Fibroblast of gingiva (primary cell): ENCODE results near the gene GRK5.
"Not testable (repeated sequence)": the region's sequence is repeated elsewhere in the genome, so short reads cannot be mapped to it uniquely, and the experiment has no call there.

Experiments used
- DNase-seq: peaks from one replicate; pipeline ENCODE4 v3.0.0-alpha.2; 2011; ENCODE audit warnings: low read depth

The GRK5 gene

DNA sequence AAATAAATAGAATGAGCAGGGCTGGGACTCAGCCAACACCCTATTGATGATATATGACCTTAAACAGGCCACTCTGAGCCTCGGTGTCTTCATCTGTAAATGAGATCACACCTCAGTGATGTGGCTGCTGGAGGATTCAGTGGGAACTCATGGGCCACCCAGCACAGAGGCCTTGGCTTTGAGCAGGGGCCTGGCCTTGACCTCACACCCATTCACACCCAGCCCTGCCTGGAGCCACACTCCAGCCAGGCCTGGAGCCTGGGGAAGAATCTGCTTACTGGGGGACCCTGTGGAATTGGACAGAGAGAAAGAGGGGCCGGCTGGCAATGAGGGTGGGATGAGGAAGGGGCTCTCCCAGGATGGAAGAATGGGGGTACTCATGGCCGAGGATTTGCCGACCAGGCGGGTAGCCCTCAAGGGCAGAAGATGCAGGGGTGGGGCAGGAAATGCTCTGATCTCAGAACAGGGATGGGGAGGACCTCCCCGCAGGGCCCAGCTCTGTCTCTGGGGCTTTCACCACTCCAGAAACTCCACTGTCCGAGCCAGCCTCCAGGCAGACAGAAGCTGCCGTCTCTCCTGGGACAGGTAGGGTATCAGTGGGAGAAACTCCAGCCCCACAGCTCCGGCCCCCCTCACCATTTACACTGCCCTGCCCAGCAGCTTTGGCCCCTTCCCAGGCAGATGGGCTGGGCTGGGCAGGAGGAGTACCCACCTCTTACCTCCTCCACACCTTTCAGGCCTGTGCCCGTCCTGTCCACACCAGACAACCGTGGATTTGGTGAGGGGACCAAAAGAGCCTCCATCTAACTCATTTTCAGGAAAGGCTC lies 253.2 kb downstream of the GRK5 start:
- DNase-seq, result no peak

DNA sequence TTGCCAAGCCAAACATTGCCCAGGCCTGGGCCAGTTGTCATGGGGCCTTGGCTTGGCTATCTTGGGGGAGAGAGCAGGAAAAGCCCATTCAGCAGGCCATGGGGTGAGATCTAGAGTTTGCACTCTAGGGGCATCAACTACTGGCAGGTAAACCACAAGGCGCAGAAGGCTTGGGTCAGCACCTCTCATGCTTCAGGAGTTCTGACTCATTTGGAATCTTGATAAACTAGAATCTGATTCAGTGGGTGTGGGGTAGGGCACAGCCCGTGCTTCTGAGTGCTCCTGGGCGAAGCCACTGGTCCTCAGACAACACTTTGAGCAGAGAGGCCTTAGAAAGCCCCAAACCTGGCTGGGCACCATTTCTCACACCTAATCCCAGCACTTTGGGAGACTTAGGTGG lies 254.0 kb downstream of the GRK5 start:
- DNase-seq, result no peak

DNA sequence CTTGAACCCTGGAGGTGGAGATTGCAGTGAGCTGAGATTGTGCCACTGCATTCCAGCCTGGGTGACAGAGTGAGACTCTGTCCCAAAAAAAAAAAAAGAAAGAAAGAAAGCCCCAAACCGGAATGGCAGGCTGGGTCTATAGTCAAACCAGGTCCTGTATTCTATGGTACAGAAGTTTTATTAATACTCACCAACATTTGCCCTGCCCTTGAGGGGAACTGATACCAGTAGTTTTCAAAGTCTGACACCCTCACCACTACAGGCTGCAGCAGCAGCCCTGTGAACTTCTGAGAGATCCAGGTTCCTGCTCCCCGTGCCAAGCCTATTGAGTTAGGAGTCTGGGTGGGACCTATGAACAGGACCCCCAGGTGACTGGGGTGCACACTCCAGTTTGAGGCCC lies 254.6 kb downstream of the GRK5 start:
- DNase-seq, result no peak

DNA sequence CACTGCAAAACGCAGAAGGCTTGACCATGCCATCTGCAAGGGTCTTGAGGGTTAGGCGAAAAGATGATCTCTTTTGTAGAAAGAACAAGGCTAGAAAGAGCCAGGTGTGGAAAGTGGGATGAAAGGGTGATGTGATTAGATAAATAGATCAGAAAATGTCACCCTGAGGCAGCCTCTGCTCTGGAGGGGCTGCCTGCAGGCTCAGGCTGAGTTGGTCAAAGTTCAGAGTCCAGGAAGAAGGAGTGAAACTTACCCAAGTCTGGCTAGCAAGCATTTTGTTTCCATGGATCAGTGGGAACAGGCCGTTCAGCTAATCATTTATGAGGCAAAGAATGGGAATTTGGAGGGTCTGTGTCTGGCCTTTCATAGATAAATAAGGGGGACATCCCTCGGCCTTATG lies 255.4 kb downstream of the GRK5 start:
- DNase-seq, result no peak

DNA sequence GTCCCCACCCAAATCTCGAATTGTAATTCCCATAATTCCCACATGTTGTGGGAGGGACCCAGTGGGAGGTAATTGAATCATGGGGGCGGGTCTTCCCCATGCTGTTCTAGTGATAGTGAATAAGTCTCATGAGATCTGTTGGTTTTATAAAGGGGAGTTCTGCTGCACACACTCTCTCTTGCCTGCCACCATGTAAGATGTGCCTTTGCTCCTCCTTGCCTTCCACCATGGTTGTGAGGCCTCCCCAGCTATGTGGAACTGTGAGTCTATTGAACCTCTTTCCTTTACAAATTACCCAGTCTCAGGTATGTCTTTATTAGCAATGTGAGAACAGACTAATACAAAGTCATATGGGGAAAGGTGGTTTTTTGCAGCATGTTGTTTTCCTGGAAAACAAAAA lies 255.8 kb downstream of the GRK5 start:
- not testable (repeated sequence) for DNase-seq

DNA sequence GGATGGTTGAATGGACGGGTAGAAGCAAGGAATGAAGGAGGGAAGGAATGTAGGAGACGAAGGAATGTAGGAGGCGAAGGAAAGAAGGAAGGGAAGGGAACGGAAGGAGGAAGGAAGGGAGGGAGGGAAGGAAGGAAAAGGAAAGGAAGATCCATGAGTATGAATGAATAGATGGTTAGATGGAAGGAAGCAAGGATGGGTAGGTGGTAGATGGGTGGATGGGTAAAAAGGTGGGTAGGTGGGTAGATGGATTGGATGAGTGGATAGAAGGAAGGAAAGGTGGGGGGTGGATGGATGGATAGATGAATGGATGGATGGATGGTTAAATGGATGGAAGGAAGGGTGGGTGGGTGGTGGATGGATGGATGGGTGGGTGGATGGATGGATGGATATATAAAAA lies 257.7 kb downstream of the GRK5 start:
- DNase-seq, result no peak

DNA sequence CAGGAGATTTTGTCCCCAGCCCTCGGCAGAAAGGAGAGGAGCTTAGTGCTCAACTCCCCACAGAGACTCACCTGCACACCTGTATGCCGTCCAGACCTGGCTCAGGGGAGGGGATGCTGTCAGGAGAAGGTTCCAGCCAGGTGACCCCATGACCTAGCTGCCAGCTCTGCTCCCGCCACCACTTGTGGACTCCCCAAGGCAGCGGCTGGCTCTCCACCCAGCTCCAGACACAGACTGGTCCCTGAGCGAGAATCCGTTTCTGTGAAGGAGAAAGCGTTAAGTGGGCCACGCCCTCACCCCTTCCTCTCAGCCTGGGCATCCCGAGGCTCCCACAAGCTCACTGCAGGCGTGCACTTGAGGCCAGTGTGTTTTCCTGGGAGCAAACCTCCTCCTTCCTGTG lies 258.7 kb downstream of the GRK5 start:
- no peak for DNase-seq

DNA sequence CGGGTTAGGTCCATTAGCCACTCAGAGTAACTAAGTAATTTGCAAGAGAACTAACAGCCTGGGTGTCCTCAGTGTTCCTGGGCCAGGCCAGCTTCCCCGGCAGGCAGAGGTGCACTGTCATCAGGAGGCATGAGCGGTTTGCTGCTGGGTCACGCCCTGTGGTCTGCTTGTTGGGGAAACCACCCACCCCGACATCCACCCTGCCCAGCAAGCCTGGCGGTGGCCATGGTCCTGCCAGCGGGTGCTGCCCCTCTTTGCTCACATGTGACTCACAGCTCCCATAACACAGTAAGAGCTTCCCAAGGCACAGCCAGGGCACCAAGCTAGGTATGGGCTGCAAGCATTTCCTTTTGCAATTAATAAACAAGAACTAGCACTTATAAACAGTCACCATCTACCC lies 259.3 kb downstream of the GRK5 start:
- no peak for DNase-seq

DNA sequence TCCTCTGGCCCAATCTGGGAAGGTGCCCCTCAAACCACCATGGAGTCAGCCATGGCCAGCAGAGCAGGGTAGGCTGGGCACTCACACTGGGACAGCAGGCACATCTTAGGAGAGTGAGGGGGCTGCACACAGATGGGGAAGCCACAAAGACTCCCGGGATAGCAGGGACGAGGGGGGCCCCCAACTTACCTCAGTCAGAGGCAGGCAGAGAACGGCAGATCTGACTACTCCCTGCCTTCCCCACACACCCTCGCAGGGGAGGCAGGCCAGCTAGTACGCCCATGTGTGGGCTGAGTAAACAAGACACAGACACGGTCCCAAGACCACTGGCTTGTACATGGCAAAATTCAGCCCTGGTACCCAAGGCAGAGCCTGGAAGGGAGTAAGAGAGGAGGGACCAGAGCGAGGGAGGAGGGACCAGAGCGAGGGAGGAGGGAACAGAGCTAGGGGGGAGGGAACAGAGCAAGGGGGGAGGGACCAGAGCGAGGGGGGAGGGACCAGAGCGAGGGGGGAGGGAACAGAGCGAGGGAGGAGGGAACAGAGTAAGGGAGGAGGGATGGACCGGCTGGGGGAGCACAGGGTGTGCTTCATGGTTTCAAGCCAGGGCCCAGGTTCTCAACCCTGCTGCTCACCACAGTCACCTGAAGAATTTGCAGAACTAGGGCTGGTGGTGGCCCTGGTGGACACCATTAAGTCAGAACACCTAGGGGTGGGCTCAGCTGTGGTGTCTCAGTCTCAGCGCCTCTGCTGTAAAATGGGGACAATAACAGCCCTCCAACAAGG lies 261.4 kb downstream of the GRK5 start:
- DNase-seq, result no peak

DNA sequence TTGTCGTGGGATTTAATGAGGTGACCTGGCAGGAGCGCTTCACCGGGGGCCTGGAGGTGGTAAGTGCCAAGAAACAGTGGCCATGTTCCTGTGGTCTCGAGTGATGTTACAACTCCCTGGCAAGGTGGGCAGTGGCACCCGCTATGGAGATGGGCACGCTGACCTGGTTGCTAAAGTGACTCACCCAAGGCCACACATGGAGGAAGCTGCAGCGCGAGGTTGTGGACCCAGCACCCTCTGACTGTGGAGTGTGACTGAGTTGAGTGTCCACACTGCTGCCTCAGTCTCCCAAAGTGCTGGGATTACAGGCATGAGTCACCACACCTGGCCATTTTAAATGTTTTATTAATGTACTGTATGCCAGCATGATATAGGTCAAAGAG lies 261.9 kb downstream of the GRK5 start:
- DNase-seq, result no peak

DNA sequence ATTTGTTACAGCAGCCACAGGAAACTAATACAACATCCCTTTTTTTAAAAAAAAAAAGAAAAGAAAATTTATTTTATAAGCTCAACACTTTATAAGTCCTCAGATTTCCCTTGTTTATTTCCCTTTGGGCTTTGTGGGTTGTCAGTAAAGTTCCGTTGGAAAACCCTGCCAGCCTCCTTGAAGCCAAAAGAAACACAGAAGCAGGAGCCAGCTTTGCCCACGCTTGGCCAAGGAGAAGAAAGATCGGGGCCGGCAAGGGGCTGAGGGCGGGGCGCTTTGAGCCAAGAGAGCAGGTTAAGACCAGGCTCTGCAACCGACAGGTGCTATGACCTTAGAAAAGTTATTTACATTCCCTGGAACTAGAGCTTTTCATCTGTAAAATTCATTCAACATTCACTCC lies 262.5 kb downstream of the GRK5 start:
- DNase-seq, result peak; percentile 58

DNA sequence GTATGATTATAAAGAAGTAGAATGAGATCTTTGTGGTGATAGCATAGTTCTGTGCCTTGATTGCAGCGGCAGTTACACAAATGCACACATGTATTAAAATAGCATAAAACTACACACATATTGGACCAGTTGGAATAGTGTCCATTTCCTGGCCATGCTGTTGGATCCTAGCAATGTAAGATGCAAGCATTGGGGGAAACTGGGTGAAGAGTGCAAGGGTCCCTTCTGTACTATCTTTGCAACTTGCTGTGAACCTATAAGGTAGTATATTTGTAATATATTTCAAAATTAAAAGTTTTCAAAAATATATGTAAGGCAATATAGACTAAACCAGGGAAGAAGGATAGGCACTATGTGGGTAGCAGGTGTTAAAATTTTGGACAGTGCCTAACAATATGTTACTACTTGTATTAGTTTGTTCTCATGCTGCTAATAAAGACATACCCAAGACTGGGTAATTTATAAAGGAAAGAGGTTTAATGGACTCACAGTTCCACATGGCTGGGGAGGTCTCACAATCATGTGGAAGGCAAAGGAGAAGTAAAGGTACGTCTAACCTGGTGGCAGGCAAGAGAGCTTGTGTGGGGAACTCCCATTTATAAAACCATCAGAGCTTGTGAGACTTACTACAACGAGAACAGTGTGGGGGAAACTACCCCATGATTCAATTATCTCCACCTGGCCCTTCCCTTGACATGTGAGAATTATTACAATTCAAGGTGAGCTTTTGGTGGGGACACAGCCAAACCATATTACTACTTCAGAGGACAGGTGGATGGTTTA lies 263.7 kb downstream of the GRK5 start:
- DNase-seq, result no peak

DNA sequence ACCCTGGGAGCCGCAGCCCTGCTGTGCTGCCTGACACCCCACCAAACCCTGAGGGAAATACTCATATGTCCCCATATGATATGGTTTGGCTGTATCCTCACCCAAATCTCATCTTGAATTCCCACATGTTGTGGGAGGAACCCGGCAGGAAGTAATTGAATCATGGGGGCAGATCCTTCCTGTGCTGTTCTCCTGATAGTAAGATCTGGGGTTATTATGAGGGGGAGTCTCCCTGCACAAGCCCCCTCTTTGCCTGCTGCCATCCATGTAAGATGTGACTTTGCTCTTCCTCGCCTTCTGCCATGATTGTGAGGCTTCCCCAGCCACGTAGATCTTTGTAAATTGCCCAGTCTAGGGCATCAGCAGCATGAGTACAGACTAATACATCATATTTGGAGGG lies 266.4 kb downstream of the GRK5 start:
- DNase-seq, result no peak

DNA sequence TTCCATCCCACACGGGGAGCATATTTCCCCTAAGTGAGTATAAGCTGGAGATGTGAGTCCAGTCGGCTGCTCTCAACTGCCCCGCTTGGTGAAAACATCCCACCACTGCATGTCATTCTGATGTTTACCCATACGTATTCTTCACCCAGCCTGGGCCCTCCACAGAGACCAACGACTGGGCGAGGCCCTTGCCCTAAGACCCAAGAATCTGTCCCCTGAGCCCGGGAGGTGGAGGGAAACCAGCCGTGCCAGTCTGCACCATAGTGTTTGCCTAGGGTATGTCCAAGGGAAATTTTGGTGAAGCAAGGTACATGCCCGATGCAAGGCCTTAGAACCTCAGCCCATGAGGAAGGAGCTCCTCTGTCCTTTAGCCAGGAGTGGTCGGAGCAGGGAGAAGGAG lies 267.2 kb downstream of the GRK5 start:
- no peak for DNase-seq

DNA sequence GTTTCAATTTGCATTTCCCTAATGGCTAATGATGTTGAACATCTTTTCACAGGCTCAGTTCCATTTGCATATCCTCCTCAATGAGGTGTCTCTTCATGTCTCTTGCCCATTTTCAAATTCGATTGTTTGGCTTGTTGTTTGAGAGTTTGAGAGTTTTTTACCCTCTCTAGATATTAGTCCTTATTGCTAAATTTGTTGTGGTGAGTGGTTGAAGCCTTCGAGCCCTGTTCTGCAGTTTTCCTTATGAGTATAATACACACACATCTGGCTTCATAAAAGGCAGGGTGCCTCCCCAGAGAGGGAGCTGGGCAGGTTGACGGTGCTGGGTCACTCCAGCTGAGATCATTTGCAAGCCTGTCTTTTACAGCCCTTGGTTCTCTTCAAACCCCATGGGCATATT lies 270.1 kb downstream of the GRK5 start:
- no peak for DNase-seq

DNA sequence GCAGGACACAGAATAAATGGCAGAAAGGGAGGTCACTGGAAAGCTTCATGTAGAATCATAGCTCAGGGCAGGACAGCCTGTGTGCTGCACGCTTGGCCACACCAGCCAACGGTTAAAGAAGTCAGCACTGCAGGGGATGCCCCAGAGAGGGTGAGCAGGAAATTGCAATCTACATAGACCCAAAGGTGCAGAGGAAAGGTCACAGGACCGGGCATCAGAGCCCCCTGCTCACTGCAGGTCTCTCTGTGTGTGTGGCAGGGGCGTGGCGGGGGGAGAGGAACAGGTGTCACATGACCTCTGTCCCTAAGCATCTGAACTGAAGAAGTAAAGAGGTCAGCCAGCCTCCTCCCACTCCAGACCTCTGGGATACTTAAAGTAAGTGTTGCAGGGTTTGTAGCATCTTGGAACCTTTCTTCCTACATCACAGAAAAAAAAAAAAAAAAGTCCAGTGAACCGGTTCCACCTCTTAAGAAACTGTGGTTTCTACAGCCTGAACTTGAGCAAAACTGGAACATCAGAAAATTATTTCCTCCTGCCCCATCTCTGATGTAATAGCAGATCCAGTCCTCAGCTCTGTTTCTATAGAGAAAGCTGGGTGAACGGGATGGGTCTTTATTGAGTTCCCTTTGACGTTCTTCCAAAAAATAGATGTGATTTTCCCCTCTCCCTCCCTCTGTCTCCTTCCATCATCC lies 270.9 kb downstream of the GRK5 start:
- DNase-seq, result peak; percentile 60

DNA sequence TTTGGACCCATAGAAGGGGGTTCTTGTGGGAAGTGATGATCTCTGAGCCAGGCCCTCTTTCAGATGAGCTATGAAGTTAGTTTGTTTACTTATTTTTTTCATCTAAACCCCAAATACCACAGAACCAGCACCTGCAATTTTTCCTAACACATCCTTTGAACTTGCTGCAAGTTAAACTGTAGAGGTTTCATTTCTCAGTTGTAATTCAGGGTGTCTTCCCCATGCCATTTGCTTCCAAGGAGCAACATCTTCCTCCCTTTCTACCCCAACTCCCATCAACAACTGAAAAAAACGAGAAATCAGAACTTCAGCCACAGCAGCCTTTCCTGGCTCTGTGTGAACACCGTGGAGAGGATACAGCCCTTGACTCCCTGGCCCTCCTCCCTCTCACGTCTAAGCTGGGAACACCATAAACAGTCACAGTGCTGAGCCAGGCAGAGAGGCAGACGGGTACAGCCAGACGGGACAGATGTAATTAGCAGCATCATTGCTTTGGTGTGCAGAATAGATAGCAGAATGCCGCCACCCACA lies 271.5 kb downstream of the GRK5 start:
- DNase-seq, result no peak

DNA sequence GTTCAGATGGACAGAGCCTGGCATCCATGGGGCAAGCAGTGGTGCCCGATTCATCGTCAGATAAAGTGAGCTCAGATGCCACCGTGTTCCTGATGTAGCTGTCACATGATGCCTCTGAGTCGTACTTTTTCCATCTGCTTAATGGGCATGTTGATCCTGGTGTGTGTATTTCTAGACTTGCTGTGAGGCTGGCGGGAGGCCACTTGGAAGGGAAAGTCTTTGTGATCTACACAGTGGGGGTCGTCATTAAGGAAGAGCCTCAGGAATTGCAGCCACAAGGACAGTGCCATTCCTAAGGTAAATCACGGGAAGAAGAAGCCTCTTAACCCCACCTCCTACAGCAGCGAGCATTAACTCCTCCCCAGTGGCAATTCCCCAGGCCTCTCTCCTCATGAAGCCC lies 272.2 kb downstream of the GRK5 start:
- no peak for DNase-seq

DNA sequence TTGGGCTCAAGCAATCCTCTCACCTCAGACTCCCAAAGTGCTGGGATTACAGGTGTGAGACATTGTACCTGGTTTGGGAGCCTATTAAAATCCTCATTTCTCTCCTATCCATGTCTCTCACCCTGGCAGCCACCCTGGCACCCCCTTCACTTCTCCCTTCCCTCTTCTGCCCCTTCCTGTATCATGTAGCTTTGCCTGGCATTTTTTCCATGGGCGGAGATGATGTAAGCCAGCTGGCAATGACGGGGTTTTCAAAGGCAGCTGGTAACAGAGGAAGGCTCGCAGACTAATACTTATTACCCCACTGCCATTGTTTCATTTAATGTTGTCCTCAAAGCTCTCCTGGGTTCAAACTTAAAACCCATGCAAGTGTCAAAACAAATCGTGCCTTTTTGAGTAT lies 273.3 kb downstream of the GRK5 start:
- DNase-seq, result peak; percentile 67

DNA sequence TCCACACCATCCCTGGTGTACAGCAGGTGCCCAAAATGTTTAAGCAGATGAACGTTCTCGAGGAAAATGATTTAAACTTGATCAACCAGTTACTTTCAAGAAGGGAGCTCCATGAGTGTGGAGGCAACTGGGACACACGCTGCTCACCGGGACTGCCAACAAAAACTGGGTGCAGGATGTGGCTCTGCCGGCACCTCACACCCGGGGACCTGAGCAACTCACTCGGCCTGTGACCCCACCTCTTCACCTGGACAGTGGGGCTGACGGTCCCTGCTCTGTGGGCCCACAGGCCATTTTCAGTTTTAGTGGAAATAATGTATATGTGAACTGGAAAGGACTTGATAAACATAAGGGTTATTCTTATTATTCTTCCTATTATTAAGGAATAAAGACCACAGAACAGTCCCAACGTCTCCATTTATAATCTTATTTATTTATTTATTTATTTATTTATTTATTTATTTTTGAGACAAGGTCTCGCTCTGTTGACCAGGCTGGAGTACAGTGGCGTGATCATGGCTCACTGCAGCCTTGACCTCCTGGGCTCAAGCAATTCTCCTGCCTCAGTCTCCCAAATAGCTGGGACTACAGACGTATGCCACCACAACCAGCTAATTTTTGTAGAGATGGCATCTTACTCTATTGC lies 274.5 kb downstream of the GRK5 start:
- DNase-seq, result no peak

DNA sequence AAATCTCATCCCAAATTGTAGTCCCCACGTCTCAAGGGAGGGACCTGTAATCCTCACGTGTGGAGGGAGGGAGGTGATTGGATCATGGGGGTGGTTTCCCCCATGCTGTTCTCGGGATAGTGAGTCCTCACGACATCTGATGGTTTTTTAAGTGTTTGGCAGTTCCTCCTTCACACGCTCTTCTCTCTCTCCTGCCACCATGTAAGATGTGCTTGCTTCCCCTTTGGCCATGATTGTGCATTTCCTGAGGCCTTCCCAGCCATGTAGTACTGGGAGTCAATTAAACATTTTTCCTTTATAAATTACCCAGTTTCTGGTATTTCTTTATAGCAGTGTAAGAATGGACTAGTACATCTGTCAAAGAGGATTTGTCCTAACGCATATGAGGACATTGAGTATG lies 275.6 kb downstream of the GRK5 start:
- DNase-seq, result no peak
